K562 (cell line): ENCODE measurements around the gene ATP5PD. TPM values are rescaled to one million over a fixed set of nuclear protein-coding genes. Genes with fewer than 3 reads are reported as not detected.

Experiments
- BCOR ChIP-seq: fragments of 450-650 bp; IDR thresholded peaks from 2 replicates; pipeline ENCODE4 v1.6.1; 2016
- CBFB ChIP-seq: sonication (generic); formaldehyde crosslinking; IDR thresholded peaks from 2 replicates; pipeline ENCODE4 v1.4.0; 2020; ENCODE audit warnings: mild to moderate bottlenecking, missing genetic modification reagents
- ETV5 ChIP-seq: sonication (generic); formaldehyde crosslinking; IDR thresholded peaks from 2 replicates; pipeline ENCODE4 v1.4.0; 2020; ENCODE audit warnings: low read depth, mild to moderate bottlenecking, missing genetic modification reagents
- FOXP4 ChIP-seq: sonication (generic); formaldehyde crosslinking; IDR thresholded peaks from 2 replicates; pipeline ENCODE4 v1.8.0; 2022; ENCODE audit warnings: mild to moderate bottlenecking, missing genetic modification reagents, borderline replicate concordance
- MGA ChIP-seq: fragments of 450-650 bp; IDR thresholded peaks from 2 replicates; pipeline ENCODE4 v1.6.1; 2016; ENCODE audit warnings: mild to moderate bottlenecking, moderate library complexity
- NRF1 ChIP-seq, 2 experiments: fragments of 450-650 bp; IDR thresholded peaks in 1 of 2; conservative IDR thresholded peaks in 1 of 2; 2 replicates each; pipeline ENCODE4 v1.6.1; 2014; ENCODE audit warnings: mild to moderate bottlenecking in 2 of 2
- TFE3 ChIP-seq: fragments of 450-650 bp; formaldehyde crosslinking; IDR thresholded peaks from 2 replicates; pipeline ENCODE4 v1.4.0; 2020; ENCODE audit warnings: mild to moderate bottlenecking, mixed read lengths
- ZNF121 ChIP-seq: sonication (generic); formaldehyde crosslinking; conservative IDR thresholded peaks from 2 replicates; pipeline ENCODE4 v1.8.0; 2022; ENCODE audit warnings: missing genetic modification reagents
- ZNF311 ChIP-seq: fragments of 250-450 bp; sonication (Bioruptor Pico); IDR thresholded peaks from 2 replicates; pipeline ENCODE4 v1.4.0; 2020; ENCODE audit warnings: mild to moderate bottlenecking, moderate library complexity
- polyA plus RNA-seq, 8 experiments: library from polyadenylated mRNA; depleted of rRNA in 4 of 8; stranded (reverse) in 5 of 8; unstranded in 3 of 8; fragments of >200 nt; fragmentation: Nextera tagmentation in 2 of 8; fragmentation: Illumina TruSeq in 1 of 8; extraction: Ambion mirVana in 2 of 8; extraction: Trizol in 1 of 8; gene quantifications; 2 replicates each; pipeline versions ENCODE4 v1.2.1 to v1.2.3, GENCODE V29; 2011 to 2014; ENCODE audit warnings: inconsistent platforms in 1 of 8, missing spikeins in 1 of 8
- total RNA-seq, 7 experiments: library from RNA; depleted of rRNA in 6 of 7; stranded (reverse); fragments of >200 nt in 6 of 7; fragmentation: Illumina TruSeq in 2 of 7; extraction: Trizol in 2 of 7; gene quantifications; 2 replicates each; pipeline versions ENCODE4 v1.2.1 to v1.2.3, GENCODE V29; 2011 to 2021; ENCODE audit warnings: low replicate concordance in 1 of 7
- TF ChIP-seq, protein P1 (sequence below): fragments of 250-450 bp; sonication (Bioruptor Pico); IDR thresholded peaks from 2 replicates; pipeline ENCODE4 v1.5.0; 2021
- TF ChIP-seq, protein P2 (sequence below): sonication (generic); formaldehyde crosslinking; IDR thresholded peaks from 2 replicates; pipeline ENCODE4 v1.5.0; 2020; ENCODE audit warnings: missing genetic modification reagents

The ATP5PD gene
- total and polyA plus RNA-seq, 9 of the 15 experiments (the other 6 are each of a cell fraction or from before 2014, with no cell fraction given) = 271 to 828 (median 432) TPM

DNA sequence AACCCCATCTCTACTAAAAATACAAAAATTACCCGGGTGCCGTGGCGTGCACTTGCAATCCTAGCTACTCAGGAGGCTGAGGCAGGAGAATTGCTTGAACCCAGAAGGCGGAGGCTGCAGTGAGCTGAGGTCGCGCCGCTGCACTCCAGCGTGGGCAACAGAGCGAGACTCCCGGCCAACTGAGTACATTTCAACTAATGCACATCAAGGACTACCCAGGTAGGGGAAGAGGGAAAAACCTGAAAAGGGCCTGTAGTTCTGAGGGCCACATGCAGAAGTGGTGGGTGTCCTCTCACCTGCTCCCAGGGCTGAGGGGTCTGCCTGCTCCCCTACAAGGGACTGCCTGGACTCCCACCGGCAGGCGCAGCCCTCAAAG, 40.4 kb upstream of the ATP5PD start (continued):
- 0 out of 2 replicates have a peak, but pooled peaks have one; percentile 38 for TF ChIP-seq FOXP4
- TF ChIP-seq NRF1 (conservative IDR thresholded peaks at IDR 0.05 in 1 of 2, IDR thresholded peaks at IDR 0.05 in 1 of 2) = no peak
- TF ChIP-seq, protein P1, sequence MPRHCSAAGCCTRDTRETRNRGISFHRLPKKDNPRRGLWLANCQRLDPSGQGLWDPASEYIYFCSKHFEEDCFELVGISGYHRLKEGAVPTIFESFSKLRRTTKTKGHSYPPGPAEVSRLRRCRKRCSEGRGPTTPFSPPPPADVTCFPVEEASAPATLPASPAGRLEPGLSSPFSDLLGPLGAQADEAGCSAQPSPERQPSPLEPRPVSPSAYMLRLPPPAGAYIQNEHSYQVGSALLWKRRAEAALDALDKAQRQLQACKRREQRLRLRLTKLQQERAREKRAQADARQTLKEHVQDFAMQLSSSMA (CRISPR knock-in tag) = 0 out of 2 replicates have a peak, but pooled peaks have one; percentile 42
- 0 out of 2 replicates have a peak, but pooled peaks have one; percentile 26 for TF ChIP-seq ZNF311 (CRISPR knock-in tag)
- peak; percentile 49 for TF ChIP-seq ZNF121 (CRISPR knock-in tag)
- TF ChIP-seq MGA = peak; percentile 53; the same call in 1 of the 2 replicates
- TF ChIP-seq, protein P2, sequence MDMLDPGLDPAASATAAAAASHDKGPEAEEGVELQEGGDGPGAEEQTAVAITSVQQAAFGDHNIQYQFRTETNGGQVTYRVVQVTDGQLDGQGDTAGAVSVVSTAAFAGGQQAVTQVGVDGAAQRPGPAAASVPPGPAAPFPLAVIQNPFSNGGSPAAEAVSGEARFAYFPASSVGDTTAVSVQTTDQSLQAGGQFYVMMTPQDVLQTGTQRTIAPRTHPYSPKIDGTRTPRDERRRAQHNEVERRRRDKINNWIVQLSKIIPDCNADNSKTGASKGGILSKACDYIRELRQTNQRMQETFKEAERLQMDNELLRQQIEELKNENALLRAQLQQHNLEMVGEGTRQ (CRISPR knock-in tag) = no peak
- peak; percentile 38; the same call in 1 of the 2 replicates for TF ChIP-seq BCOR
- peak; percentile 15; the same call in 1 of the 2 replicates for TF ChIP-seq TFE3 (CRISPR knock-in tag)
- TF ChIP-seq ETV5 (CRISPR knock-in tag) = peak; percentile 49; the same call in 1 of the 2 replicates
- TF ChIP-seq CBFB (CRISPR knock-in tag) = 0 out of 2 replicates have a peak, but pooled peaks have one; percentile 44
